ENCODE results near the gene PDIA4. TPM values are rescaled to one million over a fixed set of nuclear protein-coding genes. Genes with fewer than 3 reads are reported as not detected.

PDIA4 gene
- total RNA-seq, 1 experiment from 2014 or later: 217 TPM

DNA sequence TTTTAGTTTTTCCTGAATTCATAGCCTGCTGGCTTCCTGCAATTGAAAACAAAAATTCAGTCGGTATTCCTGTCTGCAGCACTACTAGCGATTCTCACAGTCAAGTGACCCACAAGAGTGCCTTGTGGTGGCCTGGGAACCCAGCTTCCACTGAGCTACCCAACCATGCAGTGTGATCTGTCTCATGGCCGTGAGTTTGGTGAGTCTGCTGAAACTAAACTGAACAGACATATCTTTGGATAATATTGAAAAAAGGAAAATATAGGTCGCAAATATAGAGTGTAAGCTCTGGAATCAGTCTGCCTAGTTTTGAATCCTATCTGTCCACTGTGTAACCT, 44.1 kb upstream of the PDIA4 start:
- Histone ChIP-seq H3K36me3 (ENCODE audit: control insufficient read depth in 1 of 2, insufficient read depth in 2 of 2, low read length in 2 of 2) (peaks cover 4 to 26% of the 10 kb centered on the region in 2 experiments; a peak in 3 of 4 replicates), H2AFZ (ENCODE audit: low read depth, low read length, poor library complexity, severe bottlenecking) (no peak overlapping the region), H3K4me3 (replicated peaks in 1 of 2; ENCODE audit: low read depth in 1 of 2, low read length in 2 of 2) (peak overlapping the region; percentile 68 to 77), H3K9me2 (ENCODE audit: insufficient read depth) (no peaks in the 10 kb centered on the region), H3K4me2 (ENCODE audit: low read length) (peak overlapping the region; percentile 92), H3K27ac (ENCODE audit: low read depth, low read length) (peak overlapping the region; percentile 77), H3K9me3 (ENCODE audit: control insufficient read depth in 1 of 2, insufficient read depth in 1 of 2, low read depth in 1 of 2, low read length in 2 of 2) (no peaks in the 10 kb centered on the region), H3K9ac (ENCODE audit: low read length) (peak overlapping the region; percentile 79), H3K27me3 (ENCODE audit: insufficient read depth, low read length) (no peaks in the 10 kb centered on the region), H3K4me1 (ENCODE audit: control insufficient read depth in 1 of 2, insufficient read depth in 2 of 2, low read length in 2 of 2) (peaks cover 4 to 24% of the 10 kb centered on the region in 2 experiments; a peak in 3 of 4 replicates), H3K79me2 (ENCODE audit: insufficient read depth, low read length) (peaks cover 40% of the 10 kb centered on the region), H4K20me1 (ENCODE audit: insufficient read depth) (no peaks in the 10 kb centered on the region)
- TSS peak; percentile 91 for BruUV-seq (replicated peaks)
- intact Hi-C loops (cut with micrococcal nuclease): loop anchor here (2.0 kb wide), 1 partner anchor 18 kb away; the partner anchor contains the start of gene ZNF786
- peak; percentile 19 for ATAC-seq
- POLR2A ChIA-PET: interaction anchor here (1.5 to 1.6 kb wide), 2 partner anchors 17 to 53 kb away, joined by 5 to 6 read pairs; no protein-coding TSS in a partner anchor
- RAD21 ChIA-PET (ENCODE audit: low non-redundant PET in 1 of 2, low total read pairs in 2 of 2, uncharacterized antibody in 2 of 2, unreplicated experiment in 2 of 2): no interaction called here
- CTCF ChIA-PET: interaction anchor here (1.0 to 1.6 kb wide), 6 partner anchors 14 to 65 kb away, joined by 3 to 6 read pairs (median 4); partner anchors contain the start of gene ZNF425
- no peak for TF ChIP-seq ZBTB33 (IDR thresholded peaks at IDR 0.05; ENCODE audit: extremely low read depth, insufficient replicate concordance, low read length)
- TF ChIP-seq YY1 (IDR thresholded peaks at IDR 0.05; ENCODE audit: extremely low read depth, insufficient replicate concordance, low read depth, low read length): no peak
- DNase-seq (ENCODE audit: low read depth, low spot score): no peak

DNA sequence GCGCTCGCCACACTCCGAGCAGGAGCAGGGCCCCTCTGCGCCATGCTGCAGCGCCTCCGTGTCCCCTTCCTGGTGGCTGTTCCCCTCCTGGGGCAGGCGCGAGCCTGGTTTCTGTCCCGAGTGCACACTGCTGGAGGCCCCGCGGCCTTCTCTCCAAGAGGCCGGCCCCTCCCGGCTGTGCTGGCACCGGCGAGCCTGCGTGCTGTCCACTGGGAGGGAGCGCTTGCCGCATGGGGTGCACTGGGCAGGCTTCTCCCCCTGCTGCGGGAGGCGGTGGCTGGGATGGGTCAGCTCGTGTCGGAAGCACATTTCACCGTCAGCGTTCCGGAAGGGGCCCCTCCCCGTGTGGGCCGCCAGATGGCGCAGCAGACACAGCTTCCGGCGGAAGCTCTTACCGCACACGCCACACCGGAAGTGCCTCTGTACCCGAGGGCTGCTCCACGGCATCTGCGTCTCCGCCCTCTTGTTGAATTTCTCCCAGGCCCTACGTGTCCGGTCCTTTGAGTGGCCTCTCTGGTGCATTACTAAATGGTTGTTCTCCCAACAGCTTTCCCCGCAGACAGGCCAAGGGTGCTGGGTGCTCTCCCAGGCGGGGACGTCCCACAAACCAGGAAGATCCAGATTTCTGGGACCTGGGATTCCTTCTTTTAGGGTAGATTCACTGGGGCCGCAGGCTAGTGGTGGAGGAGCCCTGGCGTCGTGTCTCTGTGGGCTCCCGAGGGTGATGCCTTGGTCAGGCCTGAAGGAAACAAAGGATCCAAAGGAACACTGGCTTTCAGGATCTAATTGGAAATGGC, 43.5 kb upstream of the PDIA4 start:
- H3K4me3 ChIP-seq (replicated peaks in 1 of 2; ENCODE audit: low read depth in 1 of 2, low read length in 2 of 2): peak overlapping the region; percentile 68 to 77
- H3K9me2 ChIP-seq (ENCODE audit: insufficient read depth): no peaks in the 10 kb centered on the region
- H2AFZ ChIP-seq (ENCODE audit: low read depth, low read length, poor library complexity, severe bottlenecking): no peak overlapping the region
- H3K79me2 ChIP-seq (ENCODE audit: insufficient read depth, low read length): peaks cover 40% of the 10 kb centered on the region
- H3K9me3 ChIP-seq (ENCODE audit: control insufficient read depth in 1 of 2, insufficient read depth in 1 of 2, low read depth in 1 of 2, low read length in 2 of 2): no peaks in the 10 kb centered on the region
- no peaks in the 10 kb centered on the region for H3K27me3 ChIP-seq (ENCODE audit: insufficient read depth, low read length)
- ATAC-seq (peak; percentile 90), DNase-seq (ENCODE audit: low read depth, low spot score) (peak; percentile 88)
- CTCF ChIA-PET: interaction anchor here (0.5 to 1.6 kb wide), 8 partner anchors 13 to 354 kb away, joined by 3 to 6 read pairs (median 3); partner anchors contain the start of gene ZNF425
- RAD21 ChIA-PET (ENCODE audit: low non-redundant PET in 1 of 2, low total read pairs in 2 of 2, uncharacterized antibody in 2 of 2, unreplicated experiment in 2 of 2): no interaction called here
- H3K9ac ChIP-seq (ENCODE audit: low read length): peak overlapping the region; percentile 79
- no TSS peak for BruUV-seq (replicated peaks)
- peak overlapping the region; percentile 92 for H3K4me2 ChIP-seq (ENCODE audit: low read length)
- H3K27ac ChIP-seq (ENCODE audit: low read depth, low read length): peak overlapping the region; percentile 77
- peaks cover 4 to 23% of the 10 kb centered on the region in 2 experiments; a peak in 3 of 4 replicates for H3K36me3 ChIP-seq (ENCODE audit: control insufficient read depth in 1 of 2, insufficient read depth in 2 of 2, low read length in 2 of 2)
- POLR2A ChIA-PET: interaction anchor here (0.9 to 1.6 kb wide), 3 partner anchors 12 to 53 kb away, joined by 3 to 6 read pairs (median 5); no protein-coding TSS in a partner anchor
- H4K20me1 ChIP-seq (ENCODE audit: insufficient read depth): no peaks in the 10 kb centered on the region
- H3K4me1 ChIP-seq (ENCODE audit: control insufficient read depth in 1 of 2, insufficient read depth in 2 of 2, low read length in 2 of 2): peaks cover 4 to 24% of the 10 kb centered on the region in 2 experiments; a peak in 3 of 4 replicates
- intact Hi-C loops (cut with micrococcal nuclease): loop anchor here (2.0 kb wide), 1 partner anchor 19 kb away; the partner anchor contains the start of gene ZNF786
- TF ChIP-seq JUND (IDR thresholded peaks at IDR 0.05): no peak
- no peak for TF ChIP-seq EZH2 (IDR thresholded peaks at IDR 0.05)
- peak; percentile 42 for TF ChIP-seq ZFX (IDR thresholded peaks at IDR 0.05)
- TF ChIP-seq CEBPB (IDR thresholded peaks at IDR 0.05; ENCODE audit: low read depth): no peak
- peak; percentile 38 for TF ChIP-seq ZBTB33 (IDR thresholded peaks at IDR 0.05; ENCODE audit: extremely low read depth, insufficient replicate concordance, low read length)
- peak; percentile 46 for TF ChIP-seq YY1 (IDR thresholded peaks at IDR 0.05; ENCODE audit: extremely low read depth, insufficient replicate concordance, low read depth, low read length)
- TF ChIP-seq RAD21 (IDR thresholded peaks at IDR 0.05; ENCODE audit: low read depth): no peak
- peak; percentile 96 for TF ChIP-seq POLR2AphosphoS5 (IDR thresholded peaks at IDR 0.05; ENCODE audit: low read depth, low read length)
- TF ChIP-seq CTCF (IDR thresholded peaks at IDR 0.05 in 2 of 3, conservative IDR thresholded peaks at IDR 0.05 in 1 of 3; ENCODE audit: borderline replicate concordance in 1 of 3, insufficient read depth in 1 of 3, low read depth in 2 of 3, low read length in 2 of 3): peak in 2 of 3 experiments; percentile 75 to 92; a peak in 4 of 6 replicates
- no peak for TF ChIP-seq POLR2A (IDR thresholded peaks at IDR 0.05; ENCODE audit: borderline replicate concordance, extremely low read depth, insufficient read depth, insufficient read length)

Measured in HCT116 (cell line).